ENCODE data around the gene ALDH16A1.

ALDH16A1 gene

GRCh38 chr19:49430678-49431329 lies 22.2 kb upstream of the ALDH16A1 start:
- H3K36me3 Mint-ChIP-seq, result no peaks in the 10 kb centered on the region
- no peak overlapping the region for H3K27ac Mint-ChIP-seq
- no peaks in the 10 kb centered on the region for H3K9me3 Mint-ChIP-seq (ENCODE audit: low read depth)
- H3K4me3 Mint-ChIP-seq, result no peak overlapping the region
- peaks cover 55% of the 10 kb centered on the region for H3K27me3 Mint-ChIP-seq
- H3K4me1 Mint-ChIP-seq (ENCODE audit: low read depth), result peaks cover 49% of the 10 kb centered on the region

DNA sequence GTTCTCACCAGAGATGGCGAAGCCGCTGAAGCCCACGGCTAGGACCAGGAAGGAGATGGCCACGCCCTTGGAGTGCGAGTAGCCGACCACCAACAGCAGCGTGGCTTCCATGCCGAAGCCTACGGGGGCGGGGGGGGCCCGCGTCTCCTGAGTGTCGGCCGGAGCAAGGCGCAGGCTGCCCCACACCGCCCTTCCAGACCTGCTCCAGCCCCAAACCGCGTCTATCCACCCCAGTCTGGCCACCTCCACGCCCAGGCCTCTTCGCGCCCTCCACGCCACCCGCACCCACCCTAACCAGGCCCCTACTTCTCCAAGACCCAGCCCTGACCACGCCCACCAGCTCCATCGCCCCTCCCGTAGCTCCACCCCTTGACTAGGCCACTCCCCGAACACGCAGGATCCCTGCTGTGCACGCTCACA lies 21.7 kb upstream of the ALDH16A1 start:
- H3K9me3 Mint-ChIP-seq (ENCODE audit: low read depth), result no peaks in the 10 kb centered on the region
- H3K27me3 Mint-ChIP-seq, result peaks cover 54% of the 10 kb centered on the region
- no peaks in the 10 kb centered on the region for H3K36me3 Mint-ChIP-seq
- H3K4me1 Mint-ChIP-seq (ENCODE audit: low read depth), result peaks cover 50% of the 10 kb centered on the region
- no peak overlapping the region for H3K4me3 Mint-ChIP-seq
- H3K27ac Mint-ChIP-seq, result no peak overlapping the region

DNA sequence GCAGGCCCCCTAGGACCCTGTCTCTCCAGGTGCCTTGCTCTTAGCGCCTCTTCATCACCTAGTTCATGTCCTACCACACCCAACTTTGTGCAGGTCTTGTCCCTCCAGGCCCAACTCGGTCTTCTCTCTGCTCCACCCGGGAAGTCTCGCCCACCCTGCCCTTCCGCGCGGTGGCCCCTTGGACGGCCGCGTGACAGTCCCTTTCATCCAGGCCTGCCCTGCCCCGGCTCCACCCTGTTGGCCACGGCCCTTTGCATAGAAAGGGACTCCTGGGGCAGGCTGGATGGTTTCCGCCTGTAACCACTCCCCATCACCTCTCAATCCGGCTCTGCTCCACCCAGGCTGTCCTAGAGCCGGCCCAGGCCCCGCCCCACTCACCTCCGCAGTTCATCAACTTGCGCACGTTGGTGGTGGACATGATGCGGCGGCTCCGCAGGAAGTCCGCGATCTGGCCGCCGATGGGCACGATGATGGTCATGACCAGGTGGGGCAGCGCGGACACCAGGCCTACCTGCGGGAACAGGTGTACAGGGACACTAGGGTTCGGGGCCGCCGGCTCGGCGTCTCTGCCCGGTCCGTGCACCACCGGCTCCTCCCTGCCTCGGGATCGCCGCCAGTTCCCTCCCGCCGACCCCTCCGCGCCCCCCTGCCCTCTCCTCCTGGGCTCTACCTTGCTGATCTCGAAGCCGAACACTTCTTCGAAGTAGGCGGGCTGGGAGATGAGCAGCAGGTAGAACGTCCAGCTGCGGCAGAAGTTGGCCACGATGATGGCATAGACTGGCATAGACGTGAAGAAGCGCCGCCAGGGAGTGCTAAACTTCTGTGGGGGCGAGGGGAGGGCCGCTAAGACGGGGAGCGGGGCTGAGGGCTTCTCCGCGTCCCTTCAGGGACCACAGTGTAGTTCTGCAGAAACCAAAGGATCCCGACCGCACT lies 20.6 kb upstream of the ALDH16A1 start:
- no peak overlapping the region for H3K27ac Mint-ChIP-seq
- H3K4me1 Mint-ChIP-seq (ENCODE audit: low read depth), result peaks cover 43% of the 10 kb centered on the region

DNA sequence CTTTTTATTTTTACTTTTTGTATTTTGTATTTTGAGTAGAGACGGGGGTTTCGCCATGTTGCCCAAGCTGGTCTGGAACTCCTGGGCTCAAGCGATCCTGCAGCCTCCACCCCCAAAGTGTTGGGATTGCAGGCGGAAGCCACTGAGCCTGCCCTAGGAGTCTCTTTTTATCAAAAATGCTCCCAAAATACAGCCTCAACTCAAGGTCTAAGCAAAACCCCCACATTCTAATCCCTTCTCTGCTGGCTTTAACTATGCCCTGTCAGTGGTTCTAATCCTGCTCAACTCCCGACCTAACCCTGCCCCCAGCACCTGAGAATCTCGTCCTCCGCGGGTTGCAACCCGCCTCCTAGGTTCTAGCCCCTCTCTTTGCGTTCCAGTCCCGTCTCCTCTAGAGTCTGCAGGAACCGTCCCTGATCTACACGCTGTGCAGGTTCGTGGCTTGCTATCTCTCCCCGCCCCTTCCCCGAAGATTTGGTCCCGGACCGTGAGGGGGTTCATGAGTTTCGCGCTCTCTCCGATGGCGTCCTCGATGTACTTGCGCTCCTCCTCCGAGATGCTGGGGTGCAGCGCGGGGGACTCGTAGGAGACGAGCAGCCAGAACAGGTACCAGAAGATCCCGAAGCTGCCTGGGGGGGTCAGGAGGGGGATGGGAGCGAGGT lies 19.7 kb upstream of the ALDH16A1 start:
- no peaks in the 10 kb centered on the region for H3K36me3 Mint-ChIP-seq
- H3K9me3 Mint-ChIP-seq (ENCODE audit: low read depth), result no peaks in the 10 kb centered on the region
- peaks cover 36% of the 10 kb centered on the region for H3K4me1 Mint-ChIP-seq (ENCODE audit: low read depth)
- peak overlapping the region; percentile 38 for H3K4me3 Mint-ChIP-seq
- H3K27me3 Mint-ChIP-seq, result peaks cover 55% of the 10 kb centered on the region
- H3K27ac Mint-ChIP-seq, result no peak overlapping the region

More for the DNA sequence above, 20.6 kb upstream of the ALDH16A1 start:
- no peaks in the 10 kb centered on the region for H3K9me3 Mint-ChIP-seq (ENCODE audit: low read depth)
- H3K36me3 Mint-ChIP-seq, result no peaks in the 10 kb centered on the region
- peak overlapping the region; percentile 54 for H3K4me3 Mint-ChIP-seq
- peaks cover 49% of the 10 kb centered on the region for H3K27me3 Mint-ChIP-seq

DNA sequence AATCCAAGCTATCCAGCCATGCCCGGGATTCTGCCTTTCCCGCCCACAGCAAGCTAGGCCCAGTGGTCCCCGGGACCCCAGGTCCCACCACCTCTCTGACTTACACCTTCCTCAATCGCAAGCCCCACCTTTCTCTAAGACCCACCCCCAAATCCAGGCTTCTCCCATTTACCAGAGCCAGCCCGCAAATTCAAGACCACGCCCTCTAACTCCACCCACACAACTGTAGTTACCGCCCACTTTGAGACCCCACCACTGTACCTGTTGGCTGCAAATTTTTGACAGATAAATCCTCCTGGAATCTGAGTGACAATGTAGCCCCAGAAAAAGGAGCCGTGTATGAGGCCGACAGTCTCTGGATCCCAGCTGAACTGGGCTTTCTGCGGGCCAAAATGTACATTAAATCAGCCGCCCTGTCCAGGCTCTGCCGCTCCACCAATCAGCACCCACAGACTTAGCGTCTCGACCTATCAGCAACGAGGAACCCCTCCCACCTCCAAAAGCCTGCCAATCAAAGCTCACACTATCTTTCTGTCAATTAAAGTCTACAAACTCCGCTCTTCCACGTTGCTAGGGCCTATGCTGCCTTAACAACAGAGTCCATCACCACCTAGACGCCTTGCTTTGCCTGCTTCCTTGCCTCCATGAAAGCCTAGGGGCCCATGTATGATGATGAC lies 18.0 kb upstream of the ALDH16A1 start:
- H3K9me3 Mint-ChIP-seq (ENCODE audit: low read depth), result no peaks in the 10 kb centered on the region
- peaks cover 31% of the 10 kb centered on the region for H3K4me1 Mint-ChIP-seq (ENCODE audit: low read depth)
- no peak overlapping the region for H3K27ac Mint-ChIP-seq
- H3K36me3 Mint-ChIP-seq, result no peaks in the 10 kb centered on the region
- no peak overlapping the region for H3K4me3 Mint-ChIP-seq
- H3K27me3 Mint-ChIP-seq, result peaks cover 62% of the 10 kb centered on the region

DNA sequence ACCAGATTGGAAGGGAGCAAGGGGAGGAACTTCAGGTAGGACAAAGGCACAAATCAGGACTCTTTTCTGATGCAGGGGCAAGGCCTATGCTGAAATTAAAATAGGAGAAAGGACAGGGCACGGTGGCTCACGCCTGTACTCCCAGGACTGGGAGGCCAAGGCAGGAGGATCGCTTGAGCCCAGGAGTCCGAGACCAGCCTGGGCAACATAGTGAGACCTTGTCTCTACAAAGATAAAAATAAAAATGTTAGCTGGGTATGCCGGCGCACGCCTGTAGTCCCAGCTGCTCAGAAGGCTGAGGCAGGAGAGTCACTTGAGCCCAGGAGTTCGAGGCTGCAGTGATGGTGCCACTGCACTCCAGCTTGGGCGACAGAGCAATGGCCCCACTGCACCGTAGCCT lies 17.4 kb upstream of the ALDH16A1 start:
- Mint-ChIP-seq H3K4me1 (ENCODE audit: low read depth) (peaks cover 30% of the 10 kb centered on the region), H3K27ac (no peak overlapping the region), H3K36me3 (no peaks in the 10 kb centered on the region)

DNA sequence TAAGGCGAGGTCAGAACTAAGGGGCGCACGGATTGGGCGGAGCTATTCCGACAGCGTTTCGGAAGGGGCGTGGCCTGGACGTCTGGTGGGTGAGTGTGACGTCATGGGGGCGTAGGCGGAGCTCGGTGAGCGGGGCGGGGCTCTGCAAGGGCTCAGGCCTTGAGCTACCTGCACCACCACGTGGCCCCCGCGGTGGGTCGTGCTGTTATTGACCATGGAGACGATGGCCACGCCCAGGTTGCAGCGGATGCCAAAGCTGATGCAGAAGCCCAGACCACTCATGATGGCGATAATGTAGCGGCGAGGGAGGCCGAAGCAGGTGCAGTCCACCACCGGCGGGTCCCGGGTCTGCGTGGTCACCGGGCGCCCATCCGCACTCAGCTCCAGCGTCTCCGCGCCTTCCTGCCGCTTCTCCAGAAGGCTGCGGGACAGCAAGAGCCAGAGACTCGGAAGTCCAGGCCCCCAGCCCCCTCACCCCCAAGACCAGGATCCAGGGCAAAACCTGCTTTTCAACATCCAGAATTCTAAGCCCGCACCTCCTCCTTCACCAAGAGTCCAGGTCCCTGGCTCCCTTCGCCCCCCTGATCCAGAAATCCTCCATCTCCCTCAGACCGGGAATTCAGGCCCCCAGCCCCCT lies 16.5 kb upstream of the ALDH16A1 start:
- H3K27ac Mint-ChIP-seq, result peak overlapping the region; percentile 46
- H3K4me3 Mint-ChIP-seq, result peak overlapping the region; percentile 7

More for the DNA sequence above, 17.4 kb upstream of the ALDH16A1 start:
- Mint-ChIP-seq H3K9me3 (ENCODE audit: low read depth) (no peaks in the 10 kb centered on the region), H3K4me3 (no peak overlapping the region), H3K27me3 (peaks cover 63% of the 10 kb centered on the region)

DNA sequence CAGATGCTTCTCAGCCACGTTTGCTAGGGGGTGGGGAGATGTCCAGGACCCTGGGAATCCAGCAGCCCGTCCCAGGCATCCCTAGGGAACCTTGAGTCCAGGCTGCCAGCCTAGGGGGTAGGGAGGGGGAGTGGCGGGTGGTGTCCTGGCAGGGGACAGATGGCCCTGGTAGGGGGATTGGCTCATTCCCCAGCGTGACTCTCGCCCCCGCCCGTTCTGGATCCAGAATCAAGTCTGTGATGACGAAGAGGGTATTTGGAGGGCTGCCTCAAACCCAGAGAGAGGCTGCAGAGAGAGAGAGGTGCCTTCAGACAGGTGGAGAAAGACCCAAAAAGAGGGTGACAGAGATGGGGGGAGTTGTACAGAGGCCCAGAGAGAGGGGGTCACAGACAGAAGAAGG lies 15.8 kb upstream of the ALDH16A1 start:
- Mint-ChIP-seq H3K9me3 (ENCODE audit: low read depth) (no peaks in the 10 kb centered on the region), H3K4me3 (no peak overlapping the region), H3K4me1 (ENCODE audit: low read depth) (peaks cover 32% of the 10 kb centered on the region), H3K27ac (no peak overlapping the region), H3K27me3 (peaks cover 67% of the 10 kb centered on the region), H3K36me3 (no peaks in the 10 kb centered on the region)

More for the DNA sequence above, 16.5 kb upstream of the ALDH16A1 start:
- no peaks in the 10 kb centered on the region for H3K9me3 Mint-ChIP-seq (ENCODE audit: low read depth)
- peaks cover 62% of the 10 kb centered on the region for H3K27me3 Mint-ChIP-seq
- H3K4me1 Mint-ChIP-seq (ENCODE audit: low read depth), result peaks cover 28% of the 10 kb centered on the region
- H3K36me3 Mint-ChIP-seq, result no peaks in the 10 kb centered on the region

DNA sequence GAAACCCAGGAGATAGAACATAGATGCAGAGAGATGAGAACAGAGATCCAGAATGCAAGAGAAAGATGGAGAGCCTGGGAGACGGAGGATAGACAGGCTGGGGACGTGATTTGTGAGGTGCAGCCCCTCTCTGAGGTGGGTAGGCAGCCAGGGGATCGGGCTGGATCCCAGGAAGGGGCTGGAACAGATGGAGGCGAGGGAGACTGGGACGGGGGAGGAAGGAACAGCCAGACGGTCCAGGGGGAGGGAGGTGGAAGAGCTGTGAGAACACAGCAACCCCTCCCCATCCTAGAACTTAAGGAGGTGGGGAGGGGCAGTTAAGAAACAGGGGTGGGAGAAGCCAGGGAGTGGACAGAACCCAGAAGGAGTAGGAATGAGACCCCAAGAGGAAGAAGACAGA lies 14.8 kb upstream of the ALDH16A1 start:
- Mint-ChIP-seq H3K4me1 (ENCODE audit: low read depth) (peaks cover 32% of the 10 kb centered on the region), H3K36me3 (no peaks in the 10 kb centered on the region), H3K4me3 (no peak overlapping the region), H3K27ac (no peak overlapping the region), H3K9me3 (ENCODE audit: low read depth) (no peaks in the 10 kb centered on the region), H3K27me3 (peaks cover 66% of the 10 kb centered on the region)

- H3K4me3 Mint-ChIP-seq, result no peak overlapping the region
Measured at GRCh38 chr19:49439836-49440235, 13.2 kb upstream of the ALDH16A1 start.

DNA sequence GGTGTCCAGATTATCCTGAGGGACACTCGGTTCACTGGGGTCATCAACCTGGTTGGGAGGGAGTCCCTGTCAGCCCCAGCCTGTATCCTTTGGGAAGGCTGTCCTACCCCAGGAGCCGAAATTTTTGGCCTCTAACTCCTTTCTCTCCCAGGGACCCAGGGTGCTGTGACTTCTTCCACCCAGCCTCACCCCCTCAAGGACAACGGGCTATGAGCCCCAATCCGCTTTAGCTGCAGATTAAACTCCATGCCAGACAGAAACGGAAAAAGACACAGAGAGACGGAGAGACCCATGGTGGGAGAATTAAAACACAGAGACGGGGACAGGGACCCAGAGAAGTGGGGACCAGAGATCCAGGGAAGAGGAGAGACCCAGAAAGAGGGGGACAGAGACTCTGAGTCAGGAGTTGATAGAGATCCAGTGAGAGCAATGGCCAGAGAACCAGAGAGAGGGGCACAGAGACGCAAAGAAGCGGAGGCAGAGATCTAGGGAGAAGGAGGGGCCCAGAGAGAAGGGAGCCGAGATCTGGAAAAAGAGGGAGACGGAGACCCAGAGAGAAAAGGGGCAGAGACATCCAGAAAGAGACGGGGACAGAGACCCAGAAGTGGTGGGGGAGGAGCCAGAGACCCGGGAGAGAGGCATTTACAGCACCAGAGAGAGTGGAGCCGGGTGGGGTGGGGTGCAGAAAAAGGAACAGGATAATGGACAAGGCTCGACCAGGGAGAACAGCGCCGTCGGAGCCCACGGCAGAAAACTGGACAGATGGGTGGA lies 12.4 kb upstream of the ALDH16A1 start:
- peaks cover 34% of the 10 kb centered on the region for H3K4me1 Mint-ChIP-seq (ENCODE audit: low read depth)
- H3K36me3 Mint-ChIP-seq, result no peaks in the 10 kb centered on the region
- H3K9me3 Mint-ChIP-seq (ENCODE audit: low read depth), result no peaks in the 10 kb centered on the region
- peaks cover 53% of the 10 kb centered on the region for H3K27me3 Mint-ChIP-seq
- H3K4me3 Mint-ChIP-seq, result peak overlapping the region; percentile 72
- H3K27ac Mint-ChIP-seq, result no peak overlapping the region

More at GRCh38 chr19:49439836-49440235, 13.2 kb upstream of the ALDH16A1 start:
- peaks cover 60% of the 10 kb centered on the region for H3K27me3 Mint-ChIP-seq
- H3K27ac Mint-ChIP-seq, result no peak overlapping the region
- H3K9me3 Mint-ChIP-seq (ENCODE audit: low read depth), result no peaks in the 10 kb centered on the region
- H3K4me1 Mint-ChIP-seq (ENCODE audit: low read depth), result peaks cover 36% of the 10 kb centered on the region
- H3K36me3 Mint-ChIP-seq, result no peaks in the 10 kb centered on the region

DNA sequence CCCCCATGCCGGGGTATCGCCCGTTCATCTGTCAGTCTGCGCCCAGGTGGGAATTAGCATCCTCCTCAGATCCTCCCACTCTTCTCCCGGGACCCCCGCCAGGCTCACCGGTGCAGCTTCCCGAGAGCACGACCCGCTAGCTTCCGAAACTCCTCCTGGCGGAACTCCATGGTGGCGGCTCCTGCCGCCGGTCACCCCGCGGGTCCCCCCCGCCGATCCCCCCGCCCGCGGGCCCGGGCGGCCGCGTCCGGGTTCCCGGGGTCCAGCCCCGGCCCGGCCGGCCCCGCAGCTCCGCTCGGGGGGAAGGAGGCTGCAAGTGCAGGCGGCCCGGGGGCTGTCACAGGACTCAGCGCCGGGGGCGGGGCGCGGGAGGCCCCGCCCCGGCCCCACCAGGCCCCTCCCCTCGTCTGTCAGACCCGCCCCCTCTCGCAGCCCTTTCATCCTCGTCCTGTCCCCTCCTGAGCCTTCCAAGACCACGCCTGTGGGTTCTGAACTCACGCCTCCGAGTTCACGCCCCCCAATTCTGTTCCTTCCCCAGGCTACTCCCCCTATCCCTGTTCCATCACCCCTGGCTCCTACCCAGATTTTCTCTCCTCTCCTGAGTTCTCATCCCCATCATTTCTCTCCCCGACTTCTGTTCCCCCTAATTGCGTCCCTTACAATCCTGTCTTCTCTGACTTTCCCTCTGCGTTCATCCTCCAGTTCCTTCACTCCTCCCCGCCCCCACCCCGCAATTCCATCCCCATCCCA lies 11.6 kb upstream of the ALDH16A1 start, which contains the start of gene SLC17A7:
Gene SLC17A7 (minus strand): TSS at position 318 of the 750 bp plus-strand sequence. CDS start 148 bp downstream, at position 170.
- Mint-ChIP-seq H3K27ac (no peak within 1 kb of the TSS), H3K4me1 (ENCODE audit: low read depth) (peaks cover 28% of the 10 kb centered on the region), H3K27me3 (peaks cover 46% of the 10 kb centered on the region), H3K4me3 (peak within 1 kb of the TSS; percentile 79), H3K9me3 (ENCODE audit: low read depth) (no peaks in the 10 kb centered on the region), H3K36me3 (no peaks in the 10 kb centered on the region)

DNA sequence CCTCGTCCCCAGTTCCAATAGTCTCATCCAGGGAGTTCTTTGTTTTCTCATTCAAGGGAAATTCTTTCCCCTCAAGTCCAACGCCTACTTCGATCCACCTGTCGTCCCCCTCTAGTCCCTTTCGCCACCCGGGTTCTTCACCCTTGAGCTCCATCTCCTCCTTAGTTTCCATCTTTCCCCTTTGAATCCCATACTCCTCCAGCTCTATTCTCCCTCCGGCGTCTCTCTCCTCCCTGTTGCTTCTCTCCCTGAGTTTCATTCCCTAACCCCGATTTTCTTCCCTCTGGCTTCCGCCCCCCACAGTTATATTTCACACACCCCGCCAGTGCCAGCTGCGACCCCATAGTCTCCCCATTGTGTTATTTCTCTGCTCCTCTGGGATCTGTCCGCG lies 11.1 kb upstream of the ALDH16A1 start:
- H3K9me3 Mint-ChIP-seq (ENCODE audit: low read depth), result no peaks in the 10 kb centered on the region
- peak overlapping the region; percentile 79 for H3K4me3 Mint-ChIP-seq
- H3K36me3 Mint-ChIP-seq, result no peaks in the 10 kb centered on the region
- peaks cover 25% of the 10 kb centered on the region for H3K4me1 Mint-ChIP-seq (ENCODE audit: low read depth)
- H3K27ac Mint-ChIP-seq, result no peak overlapping the region
- H3K27me3 Mint-ChIP-seq, result peaks cover 44% of the 10 kb centered on the region

Measured in activated naive CD8-positive, alpha-beta T cell (primary cell).